CD14-positive monocyte (primary cell): ENCODE results near the gene DEPDC7. TPM values are rescaled to one million over a fixed set of nuclear protein-coding genes. Genes with fewer than 3 reads are reported as not detected.

Experiments
- DNase-seq, 3 donors: peaks; one replicate each; pipeline ENCODE4 v3.0.0-alpha.2; 2011 to 2022
- H2AFZ ChIP-seq: 2 replicates; pipeline ENCODE4 v1.6.0; 2012; ENCODE audit warnings: mild to moderate bottlenecking, low read depth, low read length, inconsistent platforms; ENCODE audit not compliant: insufficient read depth, poor library complexity, severe bottlenecking
- H3K27ac ChIP-seq, 2 donors: 1 replicate in 1 of 2; 2 replicates in 1 of 2; pipeline ENCODE4 v1.5.1; 2012 to 2013; ENCODE audit warnings: low read length in 2 of 2, control low read depth in 1 of 2, inconsistent platforms in 1 of 2, low read depth in 1 of 2, mild to moderate bottlenecking in 1 of 2
- H3K27me3 ChIP-seq, 2 donors: one replicate each; pipeline versions ENCODE4 v1.6.0 to v1.6.1; 2011 to 2013; ENCODE audit warnings: low read length in 2 of 2; ENCODE audit not compliant: control insufficient read depth in 2 of 2, insufficient read depth in 2 of 2
- H3K36me3 ChIP-seq, 2 donors: replicated peaks in 1 of 2; 1 replicate in 1 of 2; 2 replicates in 1 of 2; pipeline versions ENCODE4 v1.5.1 to v1.6.1; 2012 to 2013; ENCODE audit warnings: low read length in 2 of 2, control low read depth in 1 of 2, inconsistent platforms in 1 of 2, mild to moderate bottlenecking in 1 of 2; ENCODE audit not compliant: insufficient read depth in 2 of 2, control insufficient read depth in 1 of 2
- H3K4me1 ChIP-seq, 2 donors: 1 replicate in 1 of 2; 2 replicates in 1 of 2; pipeline versions ENCODE4 v1.5.1 to v1.6.1; 2012 to 2013; ENCODE audit warnings: low read length in 2 of 2, control low read depth in 1 of 2, inconsistent platforms in 1 of 2, mild to moderate bottlenecking in 1 of 2, moderate library complexity in 1 of 2; ENCODE audit not compliant: insufficient read depth in 2 of 2, control insufficient read depth in 1 of 2
- H3K4me2 ChIP-seq: replicated peaks from 2 replicates; pipeline ENCODE3; 2012; ENCODE audit warnings: low read length, moderate library complexity, mild to moderate bottlenecking; ENCODE audit not compliant: poor library complexity, severe bottlenecking; ENCODE audit errors: extremely low read depth
- H3K4me3 ChIP-seq, 3 experiments: fragments of 200-600 bp in 1 of 3; sonication (generic) in 1 of 3; replicated peaks in 1 of 3; 1 replicate in 2 of 3; 2 replicates in 1 of 3; pipeline ENCODE4 v1.5.1; 2011 to 2013; ENCODE audit warnings: low read length in 3 of 3, mild to moderate bottlenecking in 3 of 3, control low read depth in 2 of 3, low read depth in 2 of 3, inconsistent platforms in 1 of 3, moderate library complexity in 1 of 3
- H3K79me2 ChIP-seq: 2 replicates; pipeline ENCODE4 v1.6.0; 2012; ENCODE audit warnings: mild to moderate bottlenecking, control low read depth, inconsistent platforms, low read length, moderate library complexity; ENCODE audit not compliant: insufficient read depth
- H3K9ac ChIP-seq: 2 replicates; pipeline ENCODE4 v1.6.0; 2017; ENCODE audit warnings: low read length, mild to moderate bottlenecking; ENCODE audit not compliant: insufficient read depth, poor library complexity, severe bottlenecking
- H3K9me3 ChIP-seq, 2 donors: replicated peaks in 1 of 2; 1 replicate in 1 of 2; 2 replicates in 1 of 2; pipeline versions ENCODE4 v1.5.1 to v1.6.1; 2012 to 2013; ENCODE audit warnings: low read length in 2 of 2, control low read depth in 1 of 2; ENCODE audit not compliant: control insufficient read depth in 1 of 2, insufficient read depth in 1 of 2
- H4K20me1 ChIP-seq: 2 replicates; pipeline ENCODE4 v1.6.0; 2012; ENCODE audit warnings: mild to moderate bottlenecking, low read length, control low read depth, moderate library complexity; ENCODE audit not compliant: insufficient read depth
- H3K27ac Mint-ChIP-seq, 7 donors: one replicate each; pipeline ENCODE4 v1.8.0; 2020; ENCODE audit warnings: mild to moderate bottlenecking in 7 of 7, mixed read lengths in 7 of 7, moderate library complexity in 6 of 7, inconsistent platforms in 2 of 7
- H3K27me3 Mint-ChIP-seq, 3 donors: one replicate each; pipeline ENCODE4 v1.8.0; 2021 to 2022; ENCODE audit warnings: low read depth in 3 of 3, mild to moderate bottlenecking in 3 of 3, mixed read lengths in 3 of 3, moderate library complexity in 3 of 3, inconsistent platforms in 1 of 3
- H3K36me3 Mint-ChIP-seq, 2 donors: one replicate each; pipeline ENCODE4 v1.8.0; 2020; ENCODE audit warnings: mixed read lengths in 2 of 2, inconsistent platforms in 1 of 2, mild to moderate bottlenecking in 1 of 2
- H3K4me1 Mint-ChIP-seq: one replicate; pipeline ENCODE4 v1.8.0; 2020; ENCODE audit warnings: mild to moderate bottlenecking, mixed read lengths
- H3K4me3 Mint-ChIP-seq, 2 donors: one replicate each; pipeline ENCODE4 v1.8.0; 2020; ENCODE audit warnings: mild to moderate bottlenecking in 2 of 2, mixed read lengths in 2 of 2, moderate library complexity in 1 of 2
- H3K9me3 Mint-ChIP-seq, 7 donors: one replicate each; pipeline ENCODE4 v1.8.0; 2020 to 2022; ENCODE audit warnings: mixed read lengths in 7 of 7, mild to moderate bottlenecking in 6 of 7, moderate library complexity in 6 of 7, inconsistent platforms in 2 of 7
- WGBS: methylation state at CpG from one replicate; pipeline ENCODE4 v1.1.5; 2013; ENCODE audit warnings: missing lambda C conversion rate; ENCODE audit not compliant: insufficient coverage; 5-methylcytosine and 5-hydroxymethylcytosine counted together
- intact Hi-C, 2 donors: fragments of 100-400 bp; cut with micrococcal nuclease; formaldehyde crosslinking; loops; one replicate each; pipeline versions ENCODE4 v1.15.0 to v1.15.1; 2023
- polyA plus RNA-seq, 3 donors: library from polyadenylated mRNA; depleted of rRNA in 1 of 3; unstranded in 2 of 3; stranded (reverse) in 1 of 3; fragments of 300-500 nt in 2 of 3; fragments of >200 nt in 1 of 3; fragmentation: Illumina TruSeq in 2 of 3; gene quantifications; 1 replicate in 2 of 3; 2 replicates in 1 of 3; pipeline ENCODE4 v1.2.3, GENCODE V29; 2012 to 2021
- TF ChIP-seq, protein P1 (sequence below): fragments of 200-600 bp; IDR thresholded peaks from one replicate; pipeline ENCODE4 v1.8.0; 2022; ENCODE audit warnings: antibody characterized with exemption, mild to moderate bottlenecking

The DEPDC7 gene
- polyA plus RNA-seq, 3 donors: 0.33 to 0.55 (median 0.48) TPM

DNA sequence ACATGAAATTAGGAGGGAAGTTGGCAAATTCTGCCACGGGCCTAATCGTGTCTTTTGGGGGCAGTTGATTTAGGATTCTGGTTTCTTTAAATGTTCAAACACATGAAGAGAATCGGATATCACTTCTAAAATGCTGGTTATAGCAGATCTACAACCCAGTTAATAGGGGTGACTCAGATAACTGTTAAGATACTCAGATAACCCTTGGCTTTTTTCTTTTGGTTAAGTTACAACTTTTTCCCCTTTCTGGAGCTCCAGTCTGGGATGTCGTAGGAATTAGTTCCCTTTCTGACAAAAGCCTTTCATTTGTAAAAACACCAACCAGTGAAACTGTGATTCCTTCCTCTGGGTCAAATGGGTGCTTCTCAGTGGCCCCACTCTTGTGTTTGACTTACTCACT is 976 bp downstream of the DEPDC7 start:
- 19% methylated on average over 4 of the region's 4 CpGs for WGBS
- Histone ChIP-seq H2AFZ (peak overlapping the region; percentile 91), H3K9ac (no peak overlapping the region), H4K20me1 (no peaks in the 10 kb centered on the region), H3K4me3 (peak overlapping the region in 2 of 3 experiments; percentile 47 to 78), H3K36me3 (no peaks in the 10 kb centered on the region), H3K79me2 (no peaks in the 10 kb centered on the region), H3K27ac (no peak overlapping the region), H3K4me1 (peaks cover 20 to 35% of the 10 kb centered on the region in 2 donors), H3K4me2 (peak overlapping the region; percentile 90), H3K27me3 (peaks cover 3 to 13% of the 10 kb centered on the region in 2 donors), H3K9me3 (no peaks in the 10 kb centered on the region)
- Mint-ChIP-seq H3K36me3 (no peaks in the 10 kb centered on the region), H3K27me3 (peaks cover 5 to 13% (median 13%) of the 10 kb centered on the region in 3 donors), H3K4me3 (peak overlapping the region; percentile 87 to 90), H3K27ac (no peak overlapping the region), H3K9me3 (peaks cover 0 to 3% (median 0%) of the 10 kb centered on the region in 7 donors), H3K4me1 (peaks cover 23% of the 10 kb centered on the region)
- peak in 1 of 3 donors; percentile 12 for DNase-seq
- intact Hi-C loops: loop anchor here in 1 of 2 donors (2.0 to 5.0 kb wide), 2 partner anchors 22 to 46 kb away; partner anchors contain the start of gene TCP11L1
- TF ChIP-seq, protein P1, sequence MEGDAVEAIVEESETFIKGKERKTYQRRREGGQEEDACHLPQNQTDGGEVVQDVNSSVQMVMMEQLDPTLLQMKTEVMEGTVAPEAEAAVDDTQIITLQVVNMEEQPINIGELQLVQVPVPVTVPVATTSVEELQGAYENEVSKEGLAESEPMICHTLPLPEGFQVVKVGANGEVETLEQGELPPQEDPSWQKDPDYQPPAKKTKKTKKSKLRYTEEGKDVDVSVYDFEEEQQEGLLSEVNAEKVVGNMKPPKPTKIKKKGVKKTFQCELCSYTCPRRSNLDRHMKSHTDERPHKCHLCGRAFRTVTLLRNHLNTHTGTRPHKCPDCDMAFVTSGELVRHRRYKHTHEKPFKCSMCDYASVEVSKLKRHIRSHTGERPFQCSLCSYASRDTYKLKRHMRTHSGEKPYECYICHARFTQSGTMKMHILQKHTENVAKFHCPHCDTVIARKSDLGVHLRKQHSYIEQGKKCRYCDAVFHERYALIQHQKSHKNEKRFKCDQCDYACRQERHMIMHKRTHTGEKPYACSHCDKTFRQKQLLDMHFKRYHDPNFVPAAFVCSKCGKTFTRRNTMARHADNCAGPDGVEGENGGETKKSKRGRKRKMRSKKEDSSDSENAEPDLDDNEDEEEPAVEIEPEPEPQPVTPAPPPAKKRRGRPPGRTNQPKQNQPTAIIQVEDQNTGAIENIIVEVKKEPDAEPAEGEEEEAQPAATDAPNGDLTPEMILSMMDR: no peak

DNA sequence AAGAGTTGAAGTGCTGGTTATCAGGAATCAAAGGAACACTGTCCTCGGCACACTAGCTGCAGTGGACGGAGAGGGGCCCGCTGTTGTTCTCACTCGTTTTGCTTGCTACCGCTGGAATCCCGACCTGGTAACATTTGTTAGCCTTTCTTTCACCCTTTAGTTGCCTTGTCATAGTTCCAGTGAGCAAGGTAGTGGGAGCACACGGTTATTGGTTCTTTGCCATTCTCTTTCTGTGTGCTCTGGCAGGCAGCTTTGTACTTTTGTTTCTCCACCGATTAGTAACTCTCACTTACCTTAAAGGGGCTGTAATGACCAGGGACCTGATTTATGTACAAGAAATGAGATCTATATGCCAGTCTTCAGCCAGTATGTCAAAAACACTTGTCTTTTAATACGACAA is 1.8 kb downstream of the DEPDC7 start:
- H3K79me2 ChIP-seq: no peaks in the 10 kb centered on the region
- Mint-ChIP-seq H3K27ac (no peak overlapping the region), H3K36me3 (no peaks in the 10 kb centered on the region), H3K9me3 (peaks cover 0 to 3% (median 0%) of the 10 kb centered on the region in 7 donors), H3K4me1 (peaks cover 17% of the 10 kb centered on the region), H3K27me3 (peaks cover 5 to 13% (median 13%) of the 10 kb centered on the region in 3 donors), H3K4me3 (no peak overlapping the region)
- intact Hi-C loops: loop anchor here in 1 of 2 donors (2.0 to 5.0 kb wide), 2 partner anchors 21 to 45 kb away; partner anchors contain the start of gene TCP11L1
- H2AFZ ChIP-seq: no peak overlapping the region
- peaks cover 3 to 13% of the 10 kb centered on the region in 2 donors for H3K27me3 ChIP-seq
- TF ChIP-seq, protein P1: no peak
- H3K4me3 ChIP-seq: no peak overlapping the region
- H3K27ac ChIP-seq: no peak overlapping the region
- no peaks in the 10 kb centered on the region for H3K9me3 ChIP-seq
- no peak for DNase-seq
- H3K4me2 ChIP-seq: no peak overlapping the region
- no peaks in the 10 kb centered on the region for H3K36me3 ChIP-seq
- no peaks in the 10 kb centered on the region for H4K20me1 ChIP-seq
- 100% methylated on average over 4 of the region's 9 CpGs for WGBS
- H3K9ac ChIP-seq: no peak overlapping the region
- peaks cover 14 to 26% of the 10 kb centered on the region in 2 donors for H3K4me1 ChIP-seq
